Mesendoderm (in vitro differentiated cells): ENCODE measurements around the gene SDCCAG8.
A peak's percentile ranks its signal among the peaks of the same experiment; 100 is the strongest.

Experiments
- DNase-seq: peaks from one replicate; pipeline ENCODE4 v3.0.0; 2013
- H2AK5ac ChIP-seq: 2 replicates; pipeline ENCODE4 v1.6.1; 2013; ENCODE audit warnings: low read length, inconsistent platforms
- H2BK120ac ChIP-seq: 2 replicates; pipeline ENCODE4 v1.6.1; 2013; ENCODE audit warnings: low read depth, mild to moderate bottlenecking, low read length, moderate library complexity, mixed read lengths
- H2BK15ac ChIP-seq: replicated peaks from 2 replicates; pipeline ENCODE4 v1.6.1; 2013; ENCODE audit warnings: low read depth, mild to moderate bottlenecking, moderate library complexity
- H2BK5ac ChIP-seq: 2 replicates; pipeline ENCODE4 v1.6.1; 2013; ENCODE audit warnings: low read length, inconsistent platforms
- H3K18ac ChIP-seq: 2 replicates; pipeline ENCODE4 v1.6.1; 2013; ENCODE audit warnings: mild to moderate bottlenecking, low read length, mixed read lengths
- H3K23ac ChIP-seq: one replicate; pipeline ENCODE4 v1.6.1; 2013; ENCODE audit warnings: low read length
- H3K27ac ChIP-seq: 2 replicates; pipeline ENCODE4 v1.5.1; 2013; ENCODE audit warnings: low read depth, mild to moderate bottlenecking, inconsistent platforms, low read length, moderate library complexity
- H3K27me3 ChIP-seq: 2 replicates; pipeline ENCODE4 v1.6.1; 2013; ENCODE audit warnings: low read length, control low read depth, mild to moderate bottlenecking, inconsistent platforms; ENCODE audit not compliant: insufficient read depth, poor library complexity
- H3K36me3 ChIP-seq: 2 replicates; pipeline ENCODE4 v1.6.1; 2013; ENCODE audit warnings: low read length, inconsistent platforms; ENCODE audit not compliant: control insufficient read depth, insufficient read depth
- H3K4ac ChIP-seq: one replicate; pipeline ENCODE4 v1.6.1; 2013; ENCODE audit warnings: low read depth, mild to moderate bottlenecking, low read length, moderate library complexity
- H3K4me1 ChIP-seq: 2 replicates; pipeline ENCODE4 v1.6.1; 2013; ENCODE audit warnings: low read depth, low read length, inconsistent platforms; ENCODE audit not compliant: control insufficient read depth
- H3K4me2 ChIP-seq: 2 replicates; pipeline ENCODE4 v1.6.1; 2013; ENCODE audit warnings: low read length
- H3K4me3 ChIP-seq: 2 replicates; pipeline ENCODE4 v1.5.1; 2013; ENCODE audit warnings: mild to moderate bottlenecking, low read length
- H3K56ac ChIP-seq: one replicate; pipeline ENCODE4 v1.6.1; 2013; ENCODE audit warnings: low read length
- H3K79me1 ChIP-seq: 2 replicates; pipeline ENCODE4 v1.6.1; 2013; ENCODE audit warnings: low read length, inconsistent platforms
- H3K79me2 ChIP-seq: 2 replicates; pipeline ENCODE4 v1.6.1; 2013; ENCODE audit warnings: mild to moderate bottlenecking, low read length; ENCODE audit not compliant: control insufficient read depth, insufficient read depth
- H3K9ac ChIP-seq: 2 replicates; pipeline ENCODE4 v1.6.1; 2013; ENCODE audit warnings: low read length, inconsistent platforms
- H4K5ac ChIP-seq: one replicate; pipeline ENCODE4 v1.6.1; 2013; ENCODE audit warnings: low read length
- H4K8ac ChIP-seq: one replicate; pipeline ENCODE4 v1.6.1; 2013; ENCODE audit warnings: low read depth, mild to moderate bottlenecking, control low read depth, low read length, moderate library complexity
- WGBS: extraction: QIAGEN DNeasy Blood & Tissue Kit; methylation state at CpG from one replicate; pipeline ENCODE4 v1.1.7; 2013; ENCODE audit warnings: low lambda C conversion rate, missing lambda C conversion rate; ENCODE audit not compliant: insufficient coverage; ENCODE audit errors: extremely low coverage; 5-methylcytosine and 5-hydroxymethylcytosine counted together

SDCCAG8 gene

GRCh38 chr1:243505986-243506689, 250.3 kb downstream of the SDCCAG8 start:
- H2BK15ac ChIP-seq: no peak overlapping the region
- no peak overlapping the region for H3K18ac ChIP-seq
- H3K4me1 ChIP-seq: no peaks in the 10 kb centered on the region
- no peak for DNase-seq
- no CpG with 5 or more reads among the region's 10 CpGs for WGBS
- H3K56ac ChIP-seq: no peak overlapping the region
- no peaks in the 10 kb centered on the region for H3K36me3 ChIP-seq
- H4K5ac ChIP-seq: no peak overlapping the region
- H2BK120ac ChIP-seq: no peak overlapping the region
- H3K4me2 ChIP-seq: no peak overlapping the region
- no peak overlapping the region for H3K9ac ChIP-seq
- H2BK5ac ChIP-seq: no peak overlapping the region
- H4K8ac ChIP-seq: no peak overlapping the region
- no peak overlapping the region for H3K23ac ChIP-seq
- H3K4ac ChIP-seq: no peak overlapping the region
- H3K79me1 ChIP-seq: no peaks in the 10 kb centered on the region
- no peak overlapping the region for H3K27ac ChIP-seq
- H3K27me3 ChIP-seq: no peaks in the 10 kb centered on the region
- H3K79me2 ChIP-seq: no peaks in the 10 kb centered on the region
- H2AK5ac ChIP-seq: no peak overlapping the region
- H3K4me3 ChIP-seq: no peak overlapping the region

GRCh38 chr1:243507001-243507671, 251.3 kb downstream of the SDCCAG8 start:
- no peak overlapping the region for H3K4ac ChIP-seq
- H3K18ac ChIP-seq: no peak overlapping the region
- no peak overlapping the region for H3K27ac ChIP-seq
- H4K8ac ChIP-seq: no peak overlapping the region
- no peaks in the 10 kb centered on the region for H3K4me1 ChIP-seq
- no peak overlapping the region for H2BK120ac ChIP-seq
- no peak overlapping the region for H2BK15ac ChIP-seq
- no peak overlapping the region for H2BK5ac ChIP-seq
- peak; percentile 48 for DNase-seq
- no peaks in the 10 kb centered on the region for H3K79me2 ChIP-seq
- H3K4me2 ChIP-seq: no peak overlapping the region
- H3K9ac ChIP-seq: no peak overlapping the region
- no peak overlapping the region for H3K56ac ChIP-seq
- no peak overlapping the region for H3K4me3 ChIP-seq
- no CpG with 5 or more reads among the region's 5 CpGs for WGBS
- H3K79me1 ChIP-seq: no peaks in the 10 kb centered on the region
- no peaks in the 10 kb centered on the region for H3K27me3 ChIP-seq
- no peak overlapping the region for H3K23ac ChIP-seq
- no peak overlapping the region for H2AK5ac ChIP-seq
- H3K36me3 ChIP-seq: no peaks in the 10 kb centered on the region
- no peak overlapping the region for H4K5ac ChIP-seq

DNA sequence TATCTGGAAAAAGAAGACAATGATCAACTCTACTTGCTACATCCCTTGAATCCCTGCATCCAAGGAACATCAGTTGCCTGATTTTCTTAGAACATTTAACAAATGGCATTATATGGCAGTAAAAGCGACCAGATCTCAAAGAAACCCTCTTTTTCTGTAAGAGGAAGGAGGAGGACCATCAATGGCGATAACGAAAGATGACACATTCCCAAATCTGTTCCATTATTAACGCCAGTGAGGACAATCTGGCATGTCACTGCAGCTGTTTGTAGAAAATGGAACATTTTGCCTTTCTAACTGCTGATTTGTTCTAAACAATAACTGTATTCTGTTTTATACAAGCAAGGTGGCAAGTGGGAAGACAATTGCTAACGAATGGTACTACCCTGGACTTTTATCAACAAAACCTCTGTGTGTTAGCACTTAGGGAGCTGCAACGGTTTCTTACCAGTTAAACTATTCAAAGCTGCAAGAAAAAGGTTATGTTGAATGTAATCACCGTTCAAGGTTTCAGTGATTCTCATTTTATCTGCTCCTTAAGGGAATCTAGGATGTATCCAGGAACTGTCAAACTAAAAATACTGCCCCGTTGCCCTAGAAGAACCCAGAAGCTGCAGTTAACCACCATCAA, 251.9 kb downstream of the SDCCAG8 start:
- H3K79me2 ChIP-seq: no peaks in the 10 kb centered on the region
- no CpG with 5 or more reads among the region's 8 CpGs for WGBS

GRCh38 chr1:243508303-243508713, 252.5 kb downstream of the SDCCAG8 start:
- H3K4ac ChIP-seq: no peak overlapping the region
- H3K18ac ChIP-seq: no peak overlapping the region
- no peaks in the 10 kb centered on the region for H3K79me2 ChIP-seq
- no peak overlapping the region for H2BK15ac ChIP-seq
- no peak for DNase-seq
- H3K79me1 ChIP-seq: no peaks in the 10 kb centered on the region
- H3K4me1 ChIP-seq: no peaks in the 10 kb centered on the region
- H3K27me3 ChIP-seq: no peaks in the 10 kb centered on the region
- WGBS: no CpG with 5 or more reads among the region's 9 CpGs
- H2AK5ac ChIP-seq: no peak overlapping the region
- H3K56ac ChIP-seq: no peak overlapping the region
- H3K4me3 ChIP-seq: no peak overlapping the region
- H3K4me2 ChIP-seq: no peak overlapping the region
- H2BK5ac ChIP-seq: no peak overlapping the region
- no peak overlapping the region for H3K9ac ChIP-seq
- H3K27ac ChIP-seq: no peak overlapping the region
- no peaks in the 10 kb centered on the region for H3K36me3 ChIP-seq
- H3K23ac ChIP-seq: no peak overlapping the region
- H4K8ac ChIP-seq: no peak overlapping the region
- no peak overlapping the region for H2BK120ac ChIP-seq
- H4K5ac ChIP-seq: no peak overlapping the region

More for the DNA sequence above, 251.9 kb downstream of the SDCCAG8 start:
- Histone ChIP-seq H3K79me1 (no peaks in the 10 kb centered on the region), H3K4ac (no peak overlapping the region), H3K27me3 (no peaks in the 10 kb centered on the region), H4K8ac (no peak overlapping the region), H3K56ac (no peak overlapping the region), H3K36me3 (no peaks in the 10 kb centered on the region), H2AK5ac (no peak overlapping the region), H2BK120ac (no peak overlapping the region), H3K4me2 (no peak overlapping the region), H2BK5ac (no peak overlapping the region), H3K9ac (no peak overlapping the region), H4K5ac (no peak overlapping the region), H3K27ac (no peak overlapping the region), H2BK15ac (no peak overlapping the region), H3K4me3 (no peak overlapping the region), H3K4me1 (no peaks in the 10 kb centered on the region), H3K18ac (no peak overlapping the region), H3K23ac (no peak overlapping the region)
- no peak for DNase-seq

DNA sequence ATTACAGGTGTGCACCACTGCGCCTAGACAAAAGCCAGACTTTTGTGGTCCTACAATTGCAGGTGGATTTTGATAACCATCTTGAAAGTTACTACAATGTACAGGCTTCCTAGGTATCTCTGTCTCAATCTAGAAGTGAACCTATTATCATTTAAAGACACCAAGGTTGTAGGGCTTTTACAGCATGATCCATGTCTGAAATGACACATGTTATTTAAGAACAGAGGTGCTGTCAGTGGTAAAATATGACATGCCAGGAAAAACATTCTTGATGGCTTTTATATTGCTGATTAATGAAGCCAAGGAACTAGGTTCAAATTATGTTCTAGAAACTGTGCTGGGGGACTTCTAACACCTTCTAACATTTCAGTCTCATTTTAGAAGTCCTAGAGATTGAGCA, 253.1 kb downstream of the SDCCAG8 start:
- Histone ChIP-seq H3K4me1 (no peaks in the 10 kb centered on the region), H3K18ac (no peak overlapping the region), H3K36me3 (no peaks in the 10 kb centered on the region), H3K4ac (no peak overlapping the region), H3K79me2 (no peaks in the 10 kb centered on the region), H4K5ac (no peak overlapping the region), H3K23ac (no peak overlapping the region), H3K4me2 (no peak overlapping the region), H3K9ac (no peak overlapping the region), H2AK5ac (no peak overlapping the region), H3K27ac (no peak overlapping the region), H3K79me1 (no peaks in the 10 kb centered on the region), H4K8ac (no peak overlapping the region), H3K4me3 (no peak overlapping the region), H2BK5ac (no peak overlapping the region), H2BK120ac (no peak overlapping the region), H3K27me3 (no peaks in the 10 kb centered on the region), H3K56ac (no peak overlapping the region), H2BK15ac (no peak overlapping the region)
- DNase-seq: no peak
- WGBS: no CpG with 5 or more reads among the region's 1 CpG
